ENCODE data around the gene NMT2.

- no peak for TF ChIP-seq CTCF (conservative IDR thresholded peaks at IDR 0.05; ENCODE audit: low read depth, low read length)
- TF ChIP-seq EZH2 (IDR thresholded peaks at IDR 0.05; ENCODE audit: borderline replicate concordance, low read depth, low read length, poor library complexity, severe bottlenecking): no peak
Observed at GRCh38 chr10:15068802-15069201, 99.7 kb downstream of the NMT2 start.
